K562 (cell line): Measurements from ENCODE around the gene EPHX1. TPM values are rescaled to one million over a fixed set of nuclear protein-coding genes. Genes with fewer than 3 reads are reported as not detected.

Experiments
- BRCA1 ChIP-seq, 2 experiments: fragments of 450-650 bp in 1 of 2; sonication (generic) in 1 of 2; formaldehyde crosslinking in 1 of 2; IDR thresholded peaks; 2 replicates each; pipeline versions ENCODE4 v1.5.0 to v1.6.1; 2017 to 2020; ENCODE audit warnings: mild to moderate bottlenecking in 1 of 2, missing genetic modification reagents in 1 of 2
- GMEB1 ChIP-seq: fragments of 250-450 bp; sonication (Bioruptor Pico); IDR thresholded peaks from 2 replicates; pipeline ENCODE4 v1.4.0; 2020; ENCODE audit warnings: mild to moderate bottlenecking
- JUNB ChIP-seq: fragments of 450-650 bp; formaldehyde crosslinking; conservative IDR thresholded peaks from 2 replicates; pipeline ENCODE4 v1.4.0; 2020; ENCODE audit warnings: mild to moderate bottlenecking
- MAFK ChIP-seq: IDR thresholded peaks from 2 replicates; pipeline ENCODE4 v1.6.1; 2011; ENCODE audit warnings: low read length, improper control_type of control experiment
- MEF2A ChIP-seq: IDR thresholded peaks from 2 replicates; pipeline ENCODE4 v1.6.1; 2011; ENCODE audit warnings: low read depth, mild to moderate bottlenecking, low read length, moderate library complexity; ENCODE audit not compliant: control insufficient read depth
- MLX ChIP-seq, 2 experiments: fragments of 450-650 bp in 1 of 2; sonication (generic) in 1 of 2; formaldehyde crosslinking; conservative IDR thresholded peaks; 2 replicates each; pipeline versions ENCODE4 v1.4.0 to v1.8.1; 2020 to 2022; ENCODE audit warnings: mild to moderate bottlenecking in 1 of 2, missing genetic modification reagents in 1 of 2
- MXI1 ChIP-seq: IDR thresholded peaks from 2 replicates; pipeline ENCODE4 v1.6.1; 2011; ENCODE audit warnings: low read depth, mild to moderate bottlenecking, improper control_type of control experiment, low read length
- NCOR1 ChIP-seq: fragments of 450-650 bp; IDR thresholded peaks from 2 replicates; pipeline ENCODE4 v1.6.1; 2016; ENCODE audit warnings: mild to moderate bottlenecking, moderate library complexity
- RAD21 ChIP-seq, 2 experiments: fragments of 250-450 bp in 1 of 2; fragments of 450-650 bp in 1 of 2; sonication (Bioruptor Pico) in 1 of 2; formaldehyde crosslinking in 1 of 2; IDR thresholded peaks in 1 of 2; conservative IDR thresholded peaks in 1 of 2; 2 replicates each; pipeline versions ENCODE4 v1.4.0 to v1.8.0; 2020 to 2022; ENCODE audit warnings: mild to moderate bottlenecking in 2 of 2, moderate library complexity in 1 of 2
- RNF219 ChIP-seq: fragments of 250-450 bp; sonication (Bioruptor Pico); IDR thresholded peaks from 2 replicates; pipeline ENCODE4 v1.5.0; 2022; ENCODE audit warnings: mild to moderate bottlenecking
- SMARCA5 ChIP-seq: fragments of 450-650 bp; IDR thresholded peaks from 2 replicates; pipeline ENCODE4 v1.6.1; 2016
- TAL1 ChIP-seq: fragments of 450-650 bp; IDR thresholded peaks from 2 replicates; pipeline ENCODE4 v1.6.1; 2016; ENCODE audit warnings: mild to moderate bottlenecking
- ZBTB49 ChIP-seq: sonication (generic); formaldehyde crosslinking; IDR thresholded peaks from 2 replicates; pipeline ENCODE4 v1.8.0; 2022; ENCODE audit warnings: missing genetic modification reagents, mild to moderate bottlenecking, borderline replicate concordance
- polyA plus RNA-seq, 8 experiments: library from polyadenylated mRNA; depleted of rRNA in 4 of 8; stranded (reverse) in 5 of 8; unstranded in 3 of 8; fragments of >200 nt; fragmentation: Nextera tagmentation in 2 of 8; fragmentation: Illumina TruSeq in 1 of 8; extraction: Ambion mirVana in 2 of 8; extraction: Trizol in 1 of 8; gene quantifications; 2 replicates each; pipeline versions ENCODE4 v1.2.1 to v1.2.3, GENCODE V29; 2011 to 2014; ENCODE audit warnings: inconsistent platforms in 1 of 8, missing spikeins in 1 of 8
- total RNA-seq, 7 experiments: library from RNA; depleted of rRNA in 6 of 7; stranded (reverse); fragments of >200 nt in 6 of 7; fragmentation: Illumina TruSeq in 2 of 7; extraction: Trizol in 2 of 7; gene quantifications; 2 replicates each; pipeline versions ENCODE4 v1.2.1 to v1.2.3, GENCODE V29; 2011 to 2021; ENCODE audit warnings: low replicate concordance in 1 of 7

The EPHX1 gene
- total and polyA plus RNA-seq, 9 of the 15 experiments (the other 6 are each of a cell fraction or from before 2014, with no cell fraction given): 0.21 to 27.0 (median 6.7) TPM

GRCh38 chr1:225825078-225825477 is 15.2 kb downstream of the EPHX1 start (continued):
- TF ChIP-seq RNF219 (CRISPR knock-in tag): no peak
- TF ChIP-seq JUNB (CRISPR knock-in tag): no peak
- TF ChIP-seq RAD21 (CRISPR knock-in tag; conservative IDR thresholded peaks at IDR 0.05 in 1 of 2, IDR thresholded peaks at IDR 0.05 in 1 of 2): no peak
- TF ChIP-seq MAFK: 0 out of 2 replicates have a peak, but pooled peaks have one; percentile 3
- TF ChIP-seq MEF2A: no peak
- TF ChIP-seq BRCA1 (IDR thresholded peaks at IDR 0.05): no peak
- no peak for TF ChIP-seq BRCA1 (CRISPR knock-in tag; IDR thresholded peaks at IDR 0.05)
- TF ChIP-seq ZBTB49: no peak
- TF ChIP-seq NCOR1: peak; percentile 34; the same call in 1 of the 2 replicates
- peak; percentile 39; the same call in 1 of the 2 replicates for TF ChIP-seq TAL1
- no peak for TF ChIP-seq MXI1
- no peak for TF ChIP-seq GMEB1 (CRISPR knock-in tag)
- no peak for TF ChIP-seq SMARCA5
- TF ChIP-seq MLX (CRISPR knock-in tag; conservative IDR thresholded peaks at IDR 0.05): no peak
